ENCODE data around the gene VRK1.
"Not testable (repeated sequence)": the region's sequence is repeated elsewhere in the genome, so short reads cannot be mapped to it uniquely, and the experiment has no call there.

VRK1 gene

GRCh38 chr14:96881713-96882112 is 84.5 kb downstream of the VRK1 start:
- DNase-seq (ENCODE audit: low read depth in 2 of 2), result no peak

GRCh38 chr14:96883974-96884373 is 86.8 kb downstream of the VRK1 start:
- not testable (repeated sequence) for DNase-seq (ENCODE audit: low read depth in 2 of 2)

DNA sequence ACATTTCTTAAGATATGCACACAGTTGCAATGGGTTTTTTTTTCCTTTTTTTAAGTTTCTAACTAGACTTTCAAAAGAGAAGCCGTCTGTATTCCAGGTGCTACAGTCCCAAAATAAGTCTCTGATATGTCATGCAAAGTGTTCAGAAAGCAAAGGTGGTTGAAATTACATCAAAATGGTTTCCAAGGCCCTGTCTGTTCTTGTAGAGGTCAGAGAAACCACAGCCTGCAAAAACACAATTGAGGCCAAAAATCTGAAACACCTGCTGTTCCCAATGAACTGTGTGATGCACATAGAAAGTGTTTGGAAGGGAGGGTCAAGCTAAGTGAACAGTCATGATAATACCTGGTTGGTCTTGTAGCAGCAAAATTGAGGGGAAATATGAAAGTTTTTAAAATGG is 91.0 kb downstream of the VRK1 start:
- DNase-seq (ENCODE audit: low read depth in 2 of 2), result no peak

DNA sequence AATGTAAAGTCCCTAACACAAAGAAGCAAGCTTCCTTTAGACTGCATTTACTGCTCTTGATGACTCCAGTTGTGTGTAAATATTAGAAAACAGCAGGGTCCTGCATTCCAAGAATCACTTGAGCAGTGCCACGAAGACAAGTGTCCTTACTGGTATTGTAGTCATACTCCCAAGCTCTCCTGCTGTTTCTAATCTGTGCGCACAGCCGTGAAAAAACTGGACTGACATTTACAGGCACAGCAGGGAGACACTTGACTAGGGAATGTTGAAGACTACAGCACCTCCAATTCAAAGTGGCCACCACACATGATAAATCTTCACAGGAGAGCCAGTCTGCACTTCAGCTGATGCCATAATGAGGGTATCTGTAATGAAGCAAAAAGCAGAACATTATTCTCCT is 91.4 kb downstream of the VRK1 start:
- no peak for DNase-seq (ENCODE audit: low read depth in 2 of 2)

DNA sequence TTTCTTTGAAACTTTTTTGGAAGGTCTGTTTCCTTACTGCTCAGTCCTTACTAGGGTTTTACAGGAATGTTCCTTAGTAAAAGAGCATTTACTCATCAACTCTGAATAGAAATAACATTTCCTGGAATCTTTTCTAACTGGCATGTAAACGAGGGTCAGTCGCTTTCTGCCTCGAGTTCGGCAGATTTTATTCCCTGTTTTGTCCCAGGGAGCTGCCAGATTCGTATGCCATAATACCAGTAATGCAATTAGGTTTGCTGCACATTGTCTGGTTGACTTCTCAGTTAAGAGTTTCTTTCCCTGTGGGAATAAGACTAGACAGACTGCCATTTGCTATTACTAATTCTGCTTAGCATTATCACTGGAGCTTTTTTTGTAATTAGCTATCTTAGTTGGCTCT is 91.9 kb downstream of the VRK1 start:
- no peak for DNase-seq (ENCODE audit: low read depth in 2 of 2)

- DNase-seq (ENCODE audit: low read depth in 2 of 2), result no peak
These were observed 96.9 kb downstream of the VRK1 start for GRCh38 chr14:96893966-96894622.

- no peak for DNase-seq (ENCODE audit: low read depth in 2 of 2)
These were observed 97.8 kb downstream of the VRK1 start for GRCh38 chr14:96894966-96895365.

DNA sequence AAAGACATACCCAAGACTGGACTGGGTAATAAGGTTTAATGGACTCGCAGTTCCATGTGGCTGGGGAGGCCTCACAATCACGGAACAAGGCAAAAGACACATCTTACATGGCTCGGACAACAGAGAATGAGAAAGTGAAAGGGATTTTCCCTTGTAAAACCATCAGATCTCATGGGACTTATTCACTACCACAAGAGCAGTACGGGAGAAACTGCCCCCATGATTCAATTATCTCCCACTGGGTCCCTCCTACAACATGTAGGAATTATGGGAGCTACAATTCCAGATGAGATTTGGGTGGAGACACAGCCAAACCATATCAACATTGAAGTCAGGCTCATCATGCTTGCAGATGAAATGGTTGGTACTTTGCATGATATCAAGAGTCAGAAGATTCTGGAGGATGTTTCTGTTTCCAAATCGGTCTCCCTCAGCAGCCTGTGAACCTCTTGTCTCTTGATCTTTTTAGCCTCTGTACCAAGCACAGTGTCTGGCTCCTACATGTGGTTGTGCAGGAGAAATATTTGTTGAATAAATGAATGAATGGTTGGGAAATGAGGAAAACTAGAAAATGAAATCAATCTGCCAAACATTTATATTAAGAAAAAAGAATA is 98.6 kb downstream of the VRK1 start:
- no peak for DNase-seq (ENCODE audit: low read depth in 2 of 2)

- no peak for DNase-seq (ENCODE audit: low read depth in 2 of 2)
These were observed 100.0 kb downstream of the VRK1 start for GRCh38 chr14:96897184-96897583.

GRCh38 chr14:96901227-96901626 is 104.0 kb downstream of the VRK1 start:
- DNase-seq (ENCODE audit: low read depth in 2 of 2), result no peak

DNA sequence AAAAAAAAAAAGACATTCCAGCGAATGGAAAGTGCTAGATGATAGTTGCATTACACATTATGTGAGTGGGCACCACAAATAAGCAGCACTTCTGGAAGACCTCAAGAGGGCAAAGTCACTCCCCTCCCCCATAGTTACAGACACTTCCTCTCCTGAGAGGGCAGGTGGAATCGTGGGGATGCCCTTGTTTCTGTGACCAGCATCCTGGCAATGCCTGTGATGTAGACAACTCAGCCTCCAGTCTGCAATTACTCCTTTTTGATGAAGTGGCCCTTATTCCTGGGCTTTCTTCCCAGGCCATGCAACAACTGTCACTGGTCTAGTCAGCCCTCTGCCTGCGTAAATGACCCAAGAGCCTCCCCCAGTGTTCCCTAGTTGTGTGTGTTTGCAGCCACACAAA is 104.8 kb downstream of the VRK1 start:
- DNase-seq (ENCODE audit: low read depth in 2 of 2), result no peak

GRCh38 chr14:96903444-96904023 is 106.4 kb downstream of the VRK1 start:
- no peak for DNase-seq (ENCODE audit: low read depth in 2 of 2)

GRCh38 chr14:96904201-96904600 is 107.0 kb downstream of the VRK1 start:
- no peak for DNase-seq (ENCODE audit: low read depth in 2 of 2)

- no peak for DNase-seq (ENCODE audit: low read depth in 2 of 2)
These were observed 107.9 kb downstream of the VRK1 start for GRCh38 chr14:96905065-96905464.

DNA sequence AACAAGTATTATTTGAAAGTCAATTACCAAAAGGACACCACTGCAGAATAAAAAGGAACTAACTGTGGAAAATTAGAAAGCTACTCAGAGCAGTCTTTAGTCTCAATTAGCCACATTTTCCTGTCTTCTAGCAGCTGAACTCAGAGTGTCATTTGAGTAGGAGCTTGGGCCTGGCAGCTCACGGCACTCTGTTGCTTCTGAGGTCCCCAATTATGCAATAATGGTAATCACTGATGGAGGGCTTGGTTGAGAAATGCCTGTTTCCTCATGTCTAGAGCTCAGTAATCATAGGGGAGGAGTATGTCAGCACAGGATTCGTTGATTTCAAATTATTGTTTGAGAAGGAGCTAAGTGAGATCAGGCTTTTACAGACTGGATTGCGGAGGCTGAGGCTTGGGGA is 108.6 kb downstream of the VRK1 start:
- DNase-seq (ENCODE audit: low read depth in 2 of 2), result no peak

DNA sequence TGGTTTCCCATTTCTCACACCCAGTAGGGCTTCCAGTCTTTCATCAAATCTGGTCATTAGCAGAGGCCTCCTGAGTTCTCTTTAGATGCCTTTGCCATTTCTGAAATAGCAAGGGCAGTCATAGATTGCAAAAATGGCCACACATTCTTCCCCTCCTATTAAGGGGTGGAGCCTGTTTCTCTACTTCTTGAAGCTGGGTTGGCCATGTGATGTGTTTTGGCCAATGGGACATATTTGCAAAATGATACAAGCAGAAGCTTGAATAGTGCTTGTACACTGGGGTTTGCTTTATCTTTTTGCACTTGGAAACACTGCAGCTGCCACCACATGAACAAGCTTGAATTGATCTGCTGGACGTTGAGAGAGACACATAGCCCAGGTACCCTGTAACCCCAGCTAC is 109.3 kb downstream of the VRK1 start:
- no peak for DNase-seq (ENCODE audit: low read depth in 2 of 2)

DNA sequence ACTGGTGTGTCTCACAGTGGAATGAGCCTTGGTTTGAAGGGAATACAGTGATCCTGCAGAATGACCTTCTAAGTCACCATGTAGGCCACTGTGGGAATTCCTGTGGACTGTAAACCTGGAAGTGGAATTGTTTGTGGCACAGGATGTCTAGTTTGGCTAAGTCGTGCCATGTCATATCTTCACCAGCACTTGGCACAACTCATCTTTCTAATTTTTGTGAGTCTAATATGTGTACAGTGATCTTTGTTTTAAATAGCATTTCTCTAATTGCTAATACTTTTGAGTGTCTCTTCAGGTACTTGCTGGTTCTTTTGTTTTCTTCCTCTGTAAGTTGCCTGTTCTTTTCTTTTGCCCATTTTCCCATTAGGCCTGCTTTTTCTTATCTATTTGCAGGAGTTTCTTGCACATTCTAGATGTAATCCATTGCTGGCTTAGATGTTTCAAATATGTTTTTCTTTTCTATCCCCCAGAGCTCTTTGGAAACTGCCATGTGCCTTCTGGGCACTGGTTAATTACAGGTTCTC is 112.7 kb downstream of the VRK1 start:
- DNase-seq (ENCODE audit: low read depth in 2 of 2), result no peak

DNA sequence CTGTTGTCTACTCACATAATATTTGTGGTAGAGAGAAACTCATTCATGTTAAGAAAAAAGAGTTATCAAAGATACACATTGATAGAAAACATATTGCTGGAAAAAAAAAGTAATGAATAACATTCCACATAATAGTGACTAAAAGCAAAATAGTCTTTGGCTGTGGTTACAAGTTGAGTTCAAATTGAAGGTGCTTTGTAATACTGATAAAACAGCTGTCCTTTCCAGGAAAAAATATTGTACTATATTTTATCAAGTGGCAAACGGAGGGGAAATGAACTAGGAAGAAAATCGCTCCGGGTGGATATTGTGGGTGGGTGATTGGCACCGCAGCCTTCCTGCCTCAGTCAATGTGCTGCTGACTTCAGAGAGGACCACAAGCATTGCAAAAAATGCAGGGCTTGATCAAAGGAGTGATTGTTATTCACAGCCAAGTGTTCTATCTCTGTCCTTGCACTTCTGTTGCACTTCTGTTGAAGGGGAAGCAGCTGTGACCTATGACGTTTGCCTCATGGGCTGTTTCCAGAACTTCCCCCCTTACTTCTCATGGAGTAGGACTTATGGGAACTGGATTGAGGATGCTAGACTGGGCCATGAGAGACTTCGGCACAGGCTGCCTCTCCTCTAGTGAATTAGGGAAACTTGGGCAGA is 114.4 kb downstream of the VRK1 start:
- no peak for DNase-seq (ENCODE audit: low read depth in 2 of 2)

DNA sequence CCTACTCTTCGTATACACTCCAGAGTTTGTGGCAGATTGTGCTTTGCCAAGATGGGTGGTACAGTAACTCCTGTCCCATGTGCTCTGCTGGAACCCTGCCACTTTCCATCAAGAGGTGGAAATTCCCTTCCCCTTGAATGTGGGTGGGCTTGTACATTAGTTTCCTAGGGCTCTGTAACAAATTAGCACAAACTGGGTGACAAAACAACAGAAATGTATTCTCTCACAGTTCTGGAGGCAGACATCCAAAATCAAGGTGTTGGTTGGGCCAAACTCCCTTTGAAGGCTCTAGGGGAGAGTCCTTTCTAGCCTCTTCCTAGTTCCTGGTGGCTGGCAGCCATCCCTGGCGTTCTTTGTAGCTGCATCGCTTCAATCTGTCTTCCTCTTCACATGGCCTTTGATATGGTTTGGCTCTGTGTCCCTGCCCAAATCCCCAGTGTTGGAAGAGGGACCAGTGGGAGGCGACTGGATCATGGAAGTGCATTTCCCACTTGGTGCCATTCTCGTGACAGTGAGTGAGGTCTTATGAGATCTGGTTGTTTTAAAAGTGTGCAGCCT is 117.5 kb downstream of the VRK1 start:
- no peak for DNase-seq (ENCODE audit: low read depth in 2 of 2)

DNA sequence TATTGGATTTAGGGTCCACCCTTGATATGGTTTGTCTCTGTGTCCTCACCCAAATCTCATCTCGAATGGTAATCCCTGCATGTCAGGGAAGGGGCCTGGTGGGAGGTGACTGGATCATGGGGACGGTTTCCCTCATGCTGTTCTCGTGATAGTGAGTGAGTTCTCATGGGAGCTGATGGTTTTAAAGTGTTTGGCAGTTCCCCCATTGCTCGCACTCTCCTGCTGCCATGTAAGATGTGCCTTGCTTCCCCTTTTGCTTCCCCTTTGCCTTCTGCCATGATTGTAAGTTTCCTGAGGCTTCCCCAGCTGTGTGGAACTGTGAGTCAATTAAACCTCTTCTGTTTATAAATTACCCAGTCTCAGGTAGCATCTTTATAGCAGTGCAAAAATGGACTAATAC is 118.3 kb downstream of the VRK1 start:
- no peak for DNase-seq (ENCODE audit: low read depth in 2 of 2)

DNA sequence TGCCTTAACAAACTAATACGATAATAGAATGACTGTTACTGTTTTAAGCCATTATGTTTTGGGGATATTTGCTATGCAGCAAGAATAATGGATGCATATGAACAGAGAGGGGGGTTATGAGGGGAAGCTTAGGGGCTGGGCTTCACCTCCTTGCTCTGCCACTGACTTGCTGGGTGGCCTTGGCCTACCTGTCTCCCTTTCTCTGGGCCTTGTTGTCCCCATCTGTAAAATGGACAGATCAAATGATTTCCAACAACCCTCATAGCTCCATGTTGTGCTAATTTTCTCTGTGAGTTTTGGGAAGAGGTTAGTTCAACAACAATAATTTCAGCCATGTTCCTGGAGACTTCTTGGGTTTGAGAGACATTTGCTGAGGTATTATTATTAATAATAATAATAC is 119.6 kb downstream of the VRK1 start:
- no peak for DNase-seq (ENCODE audit: low read depth in 2 of 2)

- DNase-seq (ENCODE audit: low read depth in 2 of 2), result no peak
These were observed 120.3 kb downstream of the VRK1 start for GRCh38 chr14:96917442-96917963.
